Heart left ventricle (tissue), 16 donors: ENCODE results near the gene PMEPA1. TPM values are rescaled to one million over a fixed set of nuclear protein-coding genes. Genes with fewer than 3 reads are reported as not detected.

Source experiments
- ATAC-seq, 4 donors: fragments of 200-7000 bp; cut with Tn5 transposase; one replicate each; pipeline ENCODE4 v1.9.1; 2020 to 2022; ENCODE audit warnings: moderate library complexity in 4 of 4, mild to moderate bottlenecking in 3 of 4, moderate number of reproducible peaks in 1 of 4
- DNase-seq, 5 donors: peaks; one replicate each; pipeline ENCODE4 v3.0.0-alpha.2; 2020
- H3K27ac ChIP-seq, 12 donors: fragments of 200-600 bp; sonication (generic) in 4 of 12; one replicate each; pipeline versions ENCODE4 v1.5.0 to v1.8.0; 2016 to 2022; ENCODE audit warnings: mild to moderate bottlenecking in 2 of 12
- H3K27me3 ChIP-seq, 9 donors: fragments of 200-600 bp; sonication (generic) in 2 of 9; one replicate each; pipeline versions ENCODE4 v1.5.1 to v1.8.0; 2016 to 2022; ENCODE audit warnings: mild to moderate bottlenecking in 3 of 9
- H3K36me3 ChIP-seq, 9 donors: fragments of 200-600 bp; sonication (generic) in 2 of 9; one replicate each; pipeline versions ENCODE4 v1.5.0 to v1.8.0; 2018 to 2022; ENCODE audit warnings: mild to moderate bottlenecking in 2 of 9
- H3K4me1 ChIP-seq, 12 donors: fragments of 200-600 bp; sonication (generic) in 4 of 12; one replicate each; pipeline versions ENCODE4 v1.5.0 to v1.8.0; 2016 to 2022; ENCODE audit warnings: mild to moderate bottlenecking in 3 of 12
- H3K4me3 ChIP-seq, 12 donors: fragments of 200-600 bp; sonication (generic) in 4 of 12; one replicate each; pipeline versions ENCODE4 v1.5.0 to v1.8.0; 2017 to 2022; ENCODE audit warnings: mild to moderate bottlenecking in 9 of 12, moderate library complexity in 4 of 12
- H3K9me3 ChIP-seq, 12 donors: fragments of 200-600 bp; sonication (generic) in 4 of 12; one replicate each; pipeline versions ENCODE4 v1.5.0 to v1.8.0; 2016 to 2022; ENCODE audit warnings: mild to moderate bottlenecking in 1 of 12
- CTCF ChIP-seq, 12 donors: fragments of 200-600 bp; sonication (generic) in 4 of 12; IDR thresholded peaks; one replicate each; pipeline versions ENCODE4 v1.5.0 to v1.8.0; 2018 to 2022; ENCODE audit warnings: antibody characterized with exemption in 12 of 12, mild to moderate bottlenecking in 5 of 12
- POLR2A ChIP-seq, 2 donors: fragments of 450-650 bp; IDR thresholded peaks; one replicate each; pipeline ENCODE4 v1.6.1; 2017; ENCODE audit warnings: antibody characterized with exemption in 2 of 2, mild to moderate bottlenecking in 2 of 2, moderate library complexity in 2 of 2
- WGBS, 4 donors: extraction: QIAGEN DNeasy Blood & Tissue Kit in 2 of 4; methylation state at CpG; one replicate each; pipeline versions ENCODE4 v1.1.5 to v1.1.7; 2013 to 2018; 5-methylcytosine and 5-hydroxymethylcytosine counted together
- intact Hi-C, 10 donors: fragments of 100-400 bp; cut with DNase I; formaldehyde crosslinking; loops; one replicate each; pipeline versions ENCODE4 v1.11.1 to v1.14.2; 2022
- polyA plus RNA-seq, 2 donors: library from polyadenylated mRNA; stranded (reverse); fragments of 200-250 nt; gene quantifications; one replicate each; pipeline ENCODE4 v1.2.3, GENCODE V29; 2013
- total RNA-seq, 9 donors: library from RNA; depleted of rRNA in 2 of 9; stranded (reverse); fragments of >200 nt in 2 of 9; fragmentation: NEBNext Ultra II Directional in 3 of 9; extraction: Animal tissue kit (Norgen Biotek cat#: 25700) in 3 of 9; gene quantifications; one replicate each; pipeline versions ENCODE4 v1.1.0 to v1.2.4, GENCODE V29; 2016 to 2023
- donor health status: ischemic (EF 13 %, LVEDD 7.1; RV severe dilation, severe dysfunction).
- donor health status: healthy with polysubstance abuse.
- donor health status: DM: no; HTN: yes; CAD: no.
- donor health status: DM: no; HTN: no; CAD: no.
- donor health status: ischemic (EF 25% LVEDD 6.9; RV normal size, moderate dysfunction).
- donor health status: ischemic (EF 25% LVEDD 5.7; RV mildly dilated, moderate dysfunction).
- donor health status: healthy.
- donor health status: DM: yes; HTN: yes; CAD: no.
- donor health status: ischemic (EF 35%, LVEDD 5.7; RV mildly dilated, moderate dysfunction).
- donor health status: nonischemic (EF 11% LVEDD 7.7; RV severe dilation, severe dysfunction).
- donor health status: DM: yes; HTN: yes; CAD: no.
- donor health status: PGD.
- donor health status: ischemic (EF 29% LVEDD 5.4; RV normal size, mild dysfunction).
- donor health status: nonischemic (EF 23%, LVEDD 6.1; RV moderate dilation, normal function).

The PMEPA1 gene
- total and polyA plus RNA-seq, 11 donors, result 12.6 to 115 (median 30.0) TPM

- WGBS, 4 donors, result 85 to 91% (median 90%) methylated on average over 8 of the region's 8 CpGs
- ATAC-seq (no peak), DNase-seq (peak in 2 of 5 donors; percentile 18 to 22)
- H3K4me1 ChIP-seq, result peaks cover 0 to 39% (median 5%) of the 10 kb centered on the region in 12 donors
- H3K27ac ChIP-seq, result no peak overlapping the region
- no peaks in the 10 kb centered on the region for H3K36me3 ChIP-seq
- no peaks in the 10 kb centered on the region for H3K9me3 ChIP-seq
- H3K4me3 ChIP-seq, result no peak overlapping the region
- intact Hi-C loops, result no loop called here
- no peaks in the 10 kb centered on the region for H3K27me3 ChIP-seq
- no peak for TF ChIP-seq POLR2A (IDR thresholded peaks at IDR 0.05)
- TF ChIP-seq CTCF (IDR thresholded peaks at IDR 0.05), result no peak
Measured at GRCh38 chr20:57665589-57665971, 44.2 kb downstream of the PMEPA1 start.

GRCh38 chr20:57664924-57665588 is 44.8 kb downstream of the PMEPA1 start:
- H3K36me3 ChIP-seq, result no peaks in the 10 kb centered on the region
- H3K27ac ChIP-seq, result no peak overlapping the region
- H3K4me3 ChIP-seq, result no peak overlapping the region
- 86 to 91% (median 88%) methylated on average over 14 of the region's 14 CpGs for WGBS, 4 donors
- no peaks in the 10 kb centered on the region for H3K9me3 ChIP-seq
- no peak for TF ChIP-seq CTCF (IDR thresholded peaks at IDR 0.05)
- no peak for TF ChIP-seq POLR2A (IDR thresholded peaks at IDR 0.05)
- no peak for ATAC-seq
- H3K27me3 ChIP-seq, result no peaks in the 10 kb centered on the region
- intact Hi-C loops, result no loop called here
- peaks cover 0 to 34% (median 5%) of the 10 kb centered on the region in 12 donors for H3K4me1 ChIP-seq
- peak in 2 of 5 donors; percentile 7 to 11 for DNase-seq

GRCh38 chr20:57664476-57664875 is 45.3 kb downstream of the PMEPA1 start:
- no peaks in the 10 kb centered on the region for H3K9me3 ChIP-seq
- H3K4me3 ChIP-seq, result no peak overlapping the region
- H3K27ac ChIP-seq, result no peak overlapping the region
- H3K27me3 ChIP-seq, result no peaks in the 10 kb centered on the region
- WGBS, 4 donors, result 90 to 92% (median 91%) methylated on average over 18 to 20 of the region's 20 CpGs
- peaks cover 0 to 3% (median 0%) of the 10 kb centered on the region in 9 donors for H3K36me3 ChIP-seq
- TF ChIP-seq POLR2A (IDR thresholded peaks at IDR 0.05) (no peak), CTCF (IDR thresholded peaks at IDR 0.05) (no peak)
- H3K4me1 ChIP-seq, result peaks cover 0 to 31% (median 5%) of the 10 kb centered on the region in 12 donors
- ATAC-seq (no peak), DNase-seq (peak in 3 of 5 donors; percentile 18 to 49 (median 19))
- intact Hi-C loops, result no loop called here

- H3K27ac ChIP-seq, result no peak overlapping the region
- TF ChIP-seq POLR2A (IDR thresholded peaks at IDR 0.05) (no peak), CTCF (IDR thresholded peaks at IDR 0.05) (no peak)
- ATAC-seq (no peak), DNase-seq (peak; percentile 8 to 57 (median 18))
- H3K36me3 ChIP-seq, result peaks cover 0 to 9% (median 5%) of the 10 kb centered on the region in 9 donors
- H3K9me3 ChIP-seq, result no peaks in the 10 kb centered on the region
- peaks cover 0 to 30% (median 5%) of the 10 kb centered on the region in 12 donors for H3K4me1 ChIP-seq
- 94 to 96% (median 95%) methylated on average over 20 to 27 of the region's 27 CpGs for WGBS, 4 donors
- no peaks in the 10 kb centered on the region for H3K27me3 ChIP-seq
- intact Hi-C loops, result no loop called here
- H3K4me3 ChIP-seq, result no peak overlapping the region
Measured at GRCh38 chr20:57663681-57664451, 45.9 kb downstream of the PMEPA1 start.
